ENCODE measurements around the gene MYT1. TPM values are rescaled to one million over a fixed set of nuclear protein-coding genes. Genes with fewer than 3 reads are reported as not detected.
"Not testable (repeated sequence)": the region's sequence is repeated elsewhere in the genome, so short reads cannot be mapped to it uniquely, and the experiment has no call there.

Gene MYT1
- polyA plus RNA-seq, 3 donors from 2014 or later: not detected

DNA sequence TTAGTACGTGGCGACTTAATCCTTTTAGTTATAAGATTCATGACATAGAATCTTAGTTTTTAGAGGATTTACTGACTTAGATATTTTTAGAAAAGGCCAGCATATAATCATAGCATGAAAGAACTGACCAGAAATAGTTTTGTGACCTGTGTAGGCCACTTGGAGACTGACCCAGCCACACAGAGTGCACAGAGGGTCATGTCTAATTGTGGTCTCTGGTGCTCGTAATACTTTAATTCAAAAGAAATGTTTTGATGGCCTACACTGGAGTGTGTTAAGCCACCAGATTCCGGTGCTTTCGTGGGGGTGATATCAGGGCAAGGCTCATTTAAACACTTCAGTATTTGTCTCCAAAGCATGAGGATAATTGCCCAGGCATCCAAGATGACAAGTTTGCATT lies 102.7 kb downstream of the MYT1 start:
- H3K4me1 Mint-ChIP-seq: peaks cover 37 to 59% of the 10 kb centered on the region in 2 donors

DNA sequence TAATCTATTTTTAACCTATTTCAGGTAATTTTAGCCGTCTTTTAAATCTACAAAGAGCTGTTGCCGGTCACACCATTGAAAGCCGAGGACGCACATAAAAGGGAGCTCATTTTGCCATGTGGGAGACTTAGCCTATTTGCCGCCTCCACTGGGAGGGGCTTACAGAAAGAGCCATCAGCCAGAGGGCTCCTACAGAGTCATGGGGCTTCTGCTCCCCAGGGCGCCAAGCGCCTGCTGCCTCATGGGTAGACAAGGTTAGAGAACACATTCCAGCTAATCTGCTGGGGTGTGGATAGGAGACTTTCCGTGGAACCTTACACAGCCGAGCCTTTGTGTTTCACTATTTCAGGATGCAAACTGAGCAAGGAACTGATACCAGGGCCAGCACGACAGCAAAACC lies 103.9 kb downstream of the MYT1 start:
- no peak for DNase-seq
- H3K4me1 Mint-ChIP-seq: peaks cover 32 to 51% of the 10 kb centered on the region in 2 donors
- no peak overlapping the region for H3K4me3 Mint-ChIP-seq
- no peak overlapping the region for H3K27ac Mint-ChIP-seq
- H3K36me3 Mint-ChIP-seq: peaks cover 10 to 44% (median 14%) of the 10 kb centered on the region in 3 donors
- H3K27me3 Mint-ChIP-seq (ENCODE audit: low read depth in 3 of 3): no peaks in the 10 kb centered on the region
- H3K9me3 Mint-ChIP-seq: no peaks in the 10 kb centered on the region

More for the DNA sequence above, 102.7 kb downstream of the MYT1 start:
- Mint-ChIP-seq H3K36me3 (peaks cover 10 to 39% (median 14%) of the 10 kb centered on the region in 3 donors), H3K4me3 (no peak overlapping the region), H3K27me3 (ENCODE audit: low read depth in 3 of 3) (no peaks in the 10 kb centered on the region), H3K27ac (no peak overlapping the region), H3K9me3 (no peaks in the 10 kb centered on the region)
- no peak for DNase-seq

DNA sequence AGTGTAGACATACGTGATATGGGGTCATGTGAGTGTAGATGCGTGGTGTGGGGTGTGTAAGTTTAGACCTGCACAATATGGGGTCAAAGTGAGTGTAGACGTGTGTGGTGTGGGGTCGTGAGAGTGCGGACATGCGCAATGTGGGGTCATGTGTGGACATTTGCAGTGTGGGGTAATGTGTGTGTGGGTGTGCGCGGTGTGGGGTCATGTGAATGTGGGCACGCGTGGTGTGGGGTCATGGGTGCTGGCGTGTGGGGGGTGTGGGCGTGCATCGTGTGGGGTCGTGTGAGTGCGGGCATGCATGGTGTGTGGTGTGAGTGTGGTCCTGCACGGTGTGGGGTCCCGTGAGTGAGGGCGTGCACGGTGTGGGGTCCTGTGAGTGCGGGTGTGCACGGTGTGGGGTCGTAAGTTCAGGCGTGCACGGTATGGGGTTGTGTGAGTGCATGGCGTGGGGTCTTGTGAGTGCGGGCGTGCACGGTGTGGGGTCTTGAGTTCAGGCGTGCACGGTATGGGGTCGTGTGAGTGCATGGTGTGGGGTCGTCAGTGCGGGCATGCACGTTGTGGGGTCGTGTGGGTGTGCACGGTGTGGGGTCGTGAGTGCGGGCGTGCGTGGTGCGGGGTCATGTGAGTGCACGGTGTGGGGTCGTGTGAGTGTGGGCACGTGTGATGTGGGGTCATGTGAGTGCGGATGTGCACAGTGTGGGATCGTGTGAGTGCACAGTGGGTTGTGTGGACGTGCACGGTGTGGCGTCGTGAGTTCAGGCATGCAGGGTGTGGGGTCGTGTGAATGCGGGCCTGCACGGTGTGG lies 105.6 kb downstream of the MYT1 start:
- Mint-ChIP-seq H3K27me3 (ENCODE audit: low read depth in 3 of 3) (no peaks in the 10 kb centered on the region), H3K4me1 (peaks cover 19 to 37% of the 10 kb centered on the region in 2 donors), H3K27ac (no peak overlapping the region), H3K36me3 (peaks cover 10 to 44% (median 19%) of the 10 kb centered on the region in 3 donors), H3K4me3 (no peak overlapping the region), H3K9me3 (no peaks in the 10 kb centered on the region)
- no peak for DNase-seq

GRCh38 chr20:64271636-64272035 lies 107.4 kb downstream of the MYT1 start:
- Mint-ChIP-seq H3K27ac (peak overlapping the region in 1 of 6 donors; percentile 63), H3K27me3 (ENCODE audit: low read depth in 3 of 3) (no peaks in the 10 kb centered on the region), H3K36me3 (peaks cover 14 to 36% (median 19%) of the 10 kb centered on the region in 3 donors)

DNA sequence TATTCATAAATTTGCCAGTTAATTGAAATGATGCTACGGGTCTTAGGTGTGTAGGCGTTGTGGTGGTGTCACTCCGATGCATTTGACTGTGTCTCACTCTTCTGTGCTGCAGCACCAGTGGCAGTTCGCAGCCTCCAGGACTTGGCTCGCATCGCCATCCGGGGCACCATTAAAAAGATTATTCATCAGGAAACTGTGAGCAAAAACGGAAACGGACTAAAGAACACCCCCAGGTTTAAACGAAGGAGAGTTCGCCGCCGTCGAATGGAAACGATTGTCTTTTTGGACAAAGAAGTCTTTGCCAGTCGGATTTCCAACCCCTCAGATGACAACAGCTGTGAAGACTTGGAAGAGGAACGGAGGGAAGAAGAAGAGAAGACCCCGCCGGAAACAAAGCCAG lies 108.9 kb downstream of the MYT1 start:
- Mint-ChIP-seq H3K4me1 (peaks cover 27 to 54% of the 10 kb centered on the region in 2 donors), H3K9me3 (no peaks in the 10 kb centered on the region), H3K27ac (no peak overlapping the region), H3K27me3 (ENCODE audit: low read depth in 3 of 3) (no peaks in the 10 kb centered on the region), H3K4me3 (no peak overlapping the region), H3K36me3 (peaks cover 19 to 30% (median 22%) of the 10 kb centered on the region in 3 donors)
- DNase-seq: no peak

More at GRCh38 chr20:64271636-64272035, 107.4 kb downstream of the MYT1 start:
- no peaks in the 10 kb centered on the region for H3K9me3 Mint-ChIP-seq
- H3K4me1 Mint-ChIP-seq: peaks cover 16 to 46% of the 10 kb centered on the region in 2 donors
- no peak overlapping the region for H3K4me3 Mint-ChIP-seq
- DNase-seq: no peak

DNA sequence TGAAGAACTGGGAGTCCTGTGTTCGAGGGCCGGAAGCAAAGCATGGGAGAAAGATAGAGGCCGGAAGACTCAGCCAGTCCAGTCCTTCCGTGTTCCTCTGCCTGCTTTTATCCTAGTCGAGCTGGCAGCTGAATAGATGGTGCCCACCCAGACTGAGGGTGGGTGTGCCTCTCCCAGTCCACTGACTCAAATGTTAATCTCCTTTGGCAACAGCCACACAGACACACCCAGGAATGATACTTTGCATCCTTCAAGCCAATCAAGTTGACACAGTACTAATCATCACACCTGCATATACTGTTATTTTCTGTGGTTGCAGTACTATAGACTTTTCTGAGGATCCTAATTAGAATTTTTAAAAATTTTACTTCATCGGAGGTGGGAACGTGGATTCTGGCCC lies 112.6 kb downstream of the MYT1 start:
- Mint-ChIP-seq H3K27ac (no peak overlapping the region), H3K36me3 (peaks cover 7 to 16% (median 12%) of the 10 kb centered on the region in 3 donors), H3K9me3 (no peaks in the 10 kb centered on the region), H3K27me3 (ENCODE audit: low read depth in 3 of 3) (peaks cover 0 to 2% (median 0%) of the 10 kb centered on the region in 3 donors), H3K4me3 (no peak overlapping the region), H3K4me1 (peaks cover 33 to 62% of the 10 kb centered on the region in 2 donors)
- no peak for DNase-seq

- H3K9me3 Mint-ChIP-seq: no peaks in the 10 kb centered on the region
- peaks cover 0 to 2% (median 0%) of the 10 kb centered on the region in 3 donors for H3K27me3 Mint-ChIP-seq (ENCODE audit: low read depth in 3 of 3)
- peak in 1 of 3 donors; percentile 21 for DNase-seq
- peaks cover 34 to 60% of the 10 kb centered on the region in 2 donors for H3K4me1 Mint-ChIP-seq
- H3K36me3 Mint-ChIP-seq: peaks cover 5 to 12% (median 12%) of the 10 kb centered on the region in 3 donors
- peak overlapping the region in 3 of 5 donors; percentile 3 to 25 (median 17) for H3K4me3 Mint-ChIP-seq
- peak overlapping the region in 1 of 6 donors; percentile 58 for H3K27ac Mint-ChIP-seq
Observed at GRCh38 chr20:64277571-64278316, 113.5 kb downstream of the MYT1 start.

DNA sequence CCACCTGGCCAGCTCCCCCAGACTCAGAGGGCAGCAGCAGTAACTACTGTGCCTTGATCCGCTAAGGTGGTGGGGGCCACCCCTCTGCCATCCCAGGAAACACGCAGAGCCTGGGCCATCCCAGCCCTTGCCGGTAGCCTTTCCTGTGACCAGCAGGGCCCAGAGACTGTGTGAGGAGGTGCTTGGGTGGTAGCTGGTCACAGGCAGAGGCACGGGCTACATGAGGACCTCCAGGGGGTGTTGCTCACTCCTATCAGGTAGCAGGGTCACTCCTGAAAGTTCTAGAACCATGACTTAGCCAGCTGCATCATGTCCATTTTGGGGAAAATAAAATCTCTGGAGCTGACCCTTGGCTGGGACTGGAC lies 114.0 kb downstream of the MYT1 start:
- no peaks in the 10 kb centered on the region for H3K9me3 Mint-ChIP-seq
- no peak overlapping the region for H3K27ac Mint-ChIP-seq
- H3K27me3 Mint-ChIP-seq (ENCODE audit: low read depth in 3 of 3): peaks cover 0 to 2% (median 0%) of the 10 kb centered on the region in 3 donors
- peak overlapping the region in 1 of 5 donors; percentile 17 for H3K4me3 Mint-ChIP-seq
- peaks cover 33 to 60% of the 10 kb centered on the region in 2 donors for H3K4me1 Mint-ChIP-seq
- peaks cover 5 to 12% (median 9%) of the 10 kb centered on the region in 3 donors for H3K36me3 Mint-ChIP-seq
- no peak for DNase-seq

DNA sequence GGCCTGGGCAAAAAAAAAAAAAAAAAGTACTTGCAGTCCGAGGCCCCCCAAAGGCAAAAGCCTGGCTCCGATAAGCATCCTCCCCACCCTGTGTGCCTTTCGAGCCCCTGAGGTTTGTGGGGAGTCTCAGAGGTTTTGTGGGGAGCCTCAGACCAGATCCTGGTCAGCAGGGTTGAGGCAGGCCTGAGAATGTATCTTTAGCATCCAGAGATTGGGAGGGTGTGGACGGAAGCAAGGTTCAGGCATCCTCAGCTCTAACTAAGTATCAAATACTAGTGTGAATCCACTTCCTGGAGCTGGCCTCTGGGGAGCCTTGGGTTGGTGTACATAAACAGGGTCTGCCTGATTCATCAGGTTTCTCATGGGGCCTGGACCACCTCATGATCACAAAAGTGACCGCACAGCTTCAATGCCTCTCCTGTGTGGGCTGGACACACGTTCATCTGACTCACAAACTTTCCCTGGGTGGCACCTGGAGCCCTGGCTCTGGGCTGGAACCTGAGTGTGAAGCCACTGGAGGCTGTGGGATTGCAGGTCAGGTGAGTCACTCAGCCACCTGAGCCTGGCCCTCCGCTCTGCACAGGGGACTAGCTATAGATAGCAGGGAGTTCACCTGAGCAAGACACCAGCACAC lies 115.7 kb downstream of the MYT1 start:
- peak overlapping the region in 1 of 5 donors; percentile 14 for H3K4me3 Mint-ChIP-seq
- peak in 1 of 3 donors; percentile 28 for DNase-seq
- H3K4me1 Mint-ChIP-seq: peaks cover 33 to 59% of the 10 kb centered on the region in 2 donors
- peaks cover 0 to 12% (median 0%) of the 10 kb centered on the region in 3 donors for H3K36me3 Mint-ChIP-seq
- no peaks in the 10 kb centered on the region for H3K9me3 Mint-ChIP-seq
- H3K27ac Mint-ChIP-seq: no peak overlapping the region
- H3K27me3 Mint-ChIP-seq (ENCODE audit: low read depth in 3 of 3): peaks cover 0 to 2% (median 0%) of the 10 kb centered on the region in 3 donors

GRCh38 chr20:64280460-64280843 lies 116.2 kb downstream of the MYT1 start:
- Mint-ChIP-seq H3K4me3 (no peak overlapping the region), H3K9me3 (no peaks in the 10 kb centered on the region), H3K27me3 (ENCODE audit: low read depth in 3 of 3) (peaks cover 0 to 2% (median 0%) of the 10 kb centered on the region in 3 donors), H3K27ac (no peak overlapping the region), H3K4me1 (peaks cover 33 to 54% of the 10 kb centered on the region in 2 donors), H3K36me3 (peaks cover 0 to 12% (median 0%) of the 10 kb centered on the region in 3 donors)
- DNase-seq: no peak

GRCh38 chr20:64283646-64284045 lies 119.4 kb downstream of the MYT1 start:
- Mint-ChIP-seq H3K4me1 (peaks cover 18 to 26% of the 10 kb centered on the region in 2 donors), H3K9me3 (no peaks in the 10 kb centered on the region), H3K36me3 (no peaks in the 10 kb centered on the region), H3K4me3 (no peak overlapping the region), H3K27me3 (ENCODE audit: low read depth in 3 of 3) (peaks cover 0 to under 1% (median 0%) of the 10 kb centered on the region in 3 donors), H3K27ac (no peak overlapping the region)
- no peak for DNase-seq

DNA sequence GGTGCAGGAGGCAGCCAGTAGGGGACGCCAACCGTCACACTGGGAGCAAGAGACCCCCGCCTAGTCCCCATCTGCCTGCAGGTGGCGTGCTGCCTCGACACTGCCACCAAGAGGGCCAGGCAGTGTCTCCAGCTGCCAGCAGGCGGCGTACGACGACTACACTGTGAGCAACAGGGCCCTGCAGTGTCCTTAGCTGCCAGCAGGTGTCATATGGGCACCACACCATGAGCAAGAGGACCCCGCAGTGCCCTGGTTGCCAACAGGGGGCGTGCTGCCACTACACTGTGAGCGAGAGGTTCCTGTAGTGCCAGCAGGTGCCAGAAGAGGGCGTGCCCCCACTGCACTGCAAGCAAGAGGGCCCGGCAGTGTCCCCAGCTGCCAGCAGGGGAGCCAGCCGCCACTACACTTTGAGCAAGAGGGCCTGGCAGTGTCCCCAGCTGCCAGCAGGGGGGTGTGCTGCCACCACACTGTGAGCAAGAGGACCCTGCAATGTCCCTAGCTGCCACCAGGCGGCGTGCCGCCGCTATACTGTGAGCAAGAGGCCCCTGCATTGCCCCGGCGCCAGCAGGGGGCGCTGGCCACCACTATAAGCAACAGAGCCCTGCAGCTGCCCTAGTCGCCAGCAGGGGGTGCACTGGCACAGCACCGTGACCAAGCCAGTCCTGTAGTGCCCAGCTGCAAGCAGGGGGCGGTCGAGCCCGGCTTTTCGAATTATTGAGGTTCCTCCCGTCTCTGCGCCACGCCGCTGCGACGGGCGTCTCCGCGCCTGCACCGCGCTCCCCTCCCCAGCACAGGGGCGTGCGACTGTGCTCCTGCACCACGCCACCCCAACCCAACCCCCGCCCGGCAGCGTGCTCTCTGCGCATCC lies 121.6 kb downstream of the MYT1 start:
- H3K4me3 Mint-ChIP-seq; H3K9me3 Mint-ChIP-seq; H3K36me3 Mint-ChIP-seq; H3K27ac Mint-ChIP-seq; H3K4me1 Mint-ChIP-seq; H3K27me3 Mint-ChIP-seq (ENCODE audit: low read depth in 3 of 3): not testable (repeated sequence)
- peak; percentile 66 to 78 (median 75) for DNase-seq
